A673 (cell line): Measurements from ENCODE around the gene MYO1D. TPM values are rescaled to one million over a fixed set of nuclear protein-coding genes. Genes with fewer than 3 reads are reported as not detected.

Experiments used
- BruUV-seq: library from RNA; stranded (reverse); fragments of 400-500 nt; replicated peaks from 2 replicates; lab custom pipeline; 2021; lab: Mats Ljungman, UMichigan
- CTCF ChIA-PET: fragments of 300-600 bp; sonication (Branson Sonifier 250); formaldehyde crosslinking; loops from one replicate; lab custom pipeline; 2022; ENCODE audit warnings: antibody characterized with exemption; lab: Charles Lee
- POLR2A ChIA-PET: fragments of 300-600 bp; sonication (Branson Sonifier 250); formaldehyde crosslinking; loops from one replicate; lab custom pipeline; 2022; ENCODE audit warnings: antibody characterized with exemption; ENCODE audit not compliant: low non-redundant PET; lab: Charles Lee
- DNase-seq: peaks from one replicate; pipeline ENCODE4 v3.0.0-alpha.2; 2015; ENCODE audit warnings: low spot score
- H3K27ac ChIP-seq: fragments of 200-600 bp; sonication (generic); 2 replicates; pipeline ENCODE4 v1.5.1; 2016; ENCODE audit warnings: mixed run types, low read depth, mild to moderate bottlenecking, mixed read lengths, antibody characterized with exemption, low read length; ENCODE audit not compliant: poor library complexity, severe bottlenecking
- H3K27me3 ChIP-seq: fragments of 200-600 bp; sonication (generic); replicated peaks from 2 replicates; pipeline ENCODE4 v1.6.1; 2017; ENCODE audit warnings: mixed run types, low read depth, mild to moderate bottlenecking, mixed read lengths, antibody characterized with exemption, low read length; ENCODE audit not compliant: insufficient read depth, poor library complexity
- H3K36me3 ChIP-seq: fragments of 200-600 bp; sonication (generic); 2 replicates; pipeline ENCODE4 v1.6.1; 2016; ENCODE audit warnings: mixed run types, mild to moderate bottlenecking, mixed read lengths, antibody characterized with exemption, low read length; ENCODE audit not compliant: insufficient read depth, poor library complexity, severe bottlenecking
- H3K4me1 ChIP-seq: fragments of 200-600 bp; sonication (generic); 2 replicates; pipeline ENCODE4 v1.6.1; 2017; ENCODE audit warnings: mixed run types, mild to moderate bottlenecking, mixed read lengths, antibody characterized with exemption, low read length; ENCODE audit not compliant: insufficient read depth, poor library complexity, severe bottlenecking
- H3K4me3 ChIP-seq: fragments of 200-600 bp; sonication (generic); 2 replicates; pipeline ENCODE4 v1.5.1; 2016; ENCODE audit warnings: low read depth, mixed run types, mild to moderate bottlenecking, mixed read lengths, low read length; ENCODE audit not compliant: poor library complexity, severe bottlenecking
- H3K9me3 ChIP-seq: fragments of 200-600 bp; sonication (generic); 2 replicates; pipeline ENCODE4 v1.6.1; 2016; ENCODE audit warnings: mixed run types, low read depth, mild to moderate bottlenecking, mixed read lengths, antibody characterized with exemption, low read length; ENCODE audit not compliant: poor library complexity, severe bottlenecking
- CTCF ChIP-seq: fragments of 300-800, 200-600 bp; sonication (generic); conservative IDR thresholded peaks from 2 replicates; pipeline ENCODE4 v1.5.1; 2017; ENCODE audit warnings: low read depth, mild to moderate bottlenecking, antibody characterized with exemption, low read length, moderate library complexity, mixed read lengths
- EZH2 ChIP-seq: fragments of 200-600 bp; sonication (generic); IDR thresholded peaks from 2 replicates; pipeline ENCODE4 v1.6.1; 2017; ENCODE audit warnings: borderline replicate concordance, low read depth, mild to moderate bottlenecking, mixed read lengths, antibody characterized with exemption, low read length; ENCODE audit not compliant: poor library complexity, severe bottlenecking
- intact Hi-C: fragments of 100-400 bp; cut with micrococcal nuclease; formaldehyde crosslinking; loops from one replicate; pipeline ENCODE4 v1.10.0; 2022; ENCODE audit not compliant: unreplicated experiment
- total RNA-seq: library from RNA; stranded (reverse); gene quantifications from 2 replicates; pipeline ENCODE4 v1.2.3, GENCODE V29; 2021

MYO1D gene
- total RNA-seq, 1 experiment from 2014 or later, result 10.4 TPM

- H3K27me3 ChIP-seq, result no peaks in the 10 kb centered on the region
- H3K27ac ChIP-seq, result no peak overlapping the region
- intact Hi-C loops, result loop anchor here (5.0 kb wide), 1 partner anchor 132 kb away; no protein-coding TSS in a partner anchor
- DNase-seq, result no peak
- no peaks in the 10 kb centered on the region for H3K4me1 ChIP-seq
- POLR2A ChIA-PET, result no interaction called here
- H3K4me3 ChIP-seq, result no peak overlapping the region
- no TSS peak for BruUV-seq
- TF ChIP-seq CTCF (no peak), EZH2 (no peak)
- H3K9me3 ChIP-seq, result no peaks in the 10 kb centered on the region
- H3K36me3 ChIP-seq, result no peaks in the 10 kb centered on the region
- CTCF ChIA-PET, result no interaction called here
Measured at GRCh38 chr17:32780721-32781120, 96.2 kb downstream of the MYO1D start.

- no peaks in the 10 kb centered on the region for H3K27me3 ChIP-seq
- BruUV-seq, result no TSS peak
- no peaks in the 10 kb centered on the region for H3K36me3 ChIP-seq
- CTCF ChIA-PET, result no interaction called here
- no peak overlapping the region for H3K27ac ChIP-seq
- no peak for TF ChIP-seq CTCF
- TF ChIP-seq EZH2, result no peak
- intact Hi-C loops, result loop anchor here (5.0 kb wide), 1 partner anchor 219 kb away; no protein-coding TSS in a partner anchor
- H3K9me3 ChIP-seq, result no peaks in the 10 kb centered on the region
- no peak for DNase-seq
- no peaks in the 10 kb centered on the region for H3K4me1 ChIP-seq
- POLR2A ChIA-PET, result no interaction called here
- no peak overlapping the region for H3K4me3 ChIP-seq
Measured at GRCh38 chr17:32777922-32778321, 99.0 kb downstream of the MYO1D start.

- ChIA-PET CTCF (no interaction called here), POLR2A (no interaction called here)
- no peak overlapping the region for H3K27ac ChIP-seq
- TF ChIP-seq CTCF, result no peak
- DNase-seq, result no peak
- no peaks in the 10 kb centered on the region for H3K4me1 ChIP-seq
- no peaks in the 10 kb centered on the region for H3K27me3 ChIP-seq
- BruUV-seq, result no TSS peak
- H3K4me3 ChIP-seq, result no peak overlapping the region
- intact Hi-C loops, result loop anchor here (5.0 kb wide), 1 partner anchor 220 kb away; no protein-coding TSS in a partner anchor
- H3K36me3 ChIP-seq, result no peaks in the 10 kb centered on the region
- no peaks in the 10 kb centered on the region for H3K9me3 ChIP-seq
Measured at GRCh38 chr17:32777436-32777835, 99.5 kb downstream of the MYO1D start.
